Heart right ventricle (tissue), 16 donors: ENCODE data around the gene RAPGEF2. TPM values are rescaled to one million over a fixed set of nuclear protein-coding genes. Genes with fewer than 3 reads are reported as not detected.

ENCODE experiments used
- ATAC-seq, 8 donors: fragments of 200-7000 bp; cut with Tn5 transposase; one replicate each; pipeline ENCODE4 v1.9.1; 2020; ENCODE audit warnings: mild to moderate bottlenecking in 8 of 8, moderate library complexity in 8 of 8, moderate number of reproducible peaks in 1 of 8
- DNase-seq, 2 donors: peaks; one replicate each; pipeline ENCODE4 v3.0.0-alpha.2; 2020
- H3K27ac ChIP-seq, 10 donors: fragments of 200-600 bp; sonication (generic) in 2 of 10; one replicate each; pipeline versions ENCODE4 v1.5.0 to v1.8.0; 2020 to 2022; ENCODE audit warnings: mild to moderate bottlenecking in 3 of 10
- H3K27me3 ChIP-seq, 7 donors: fragments of 200-600 bp; one replicate each; pipeline ENCODE4 v1.8.0; 2021 to 2022; ENCODE audit warnings: mild to moderate bottlenecking in 2 of 7
- H3K36me3 ChIP-seq, 9 donors: fragments of 200-600 bp; sonication (generic) in 1 of 9; one replicate each; pipeline versions ENCODE4 v1.5.0 to v1.8.0; 2020 to 2022; ENCODE audit warnings: mild to moderate bottlenecking in 2 of 9
- H3K4me1 ChIP-seq, 9 donors: fragments of 200-600 bp; sonication (generic) in 1 of 9; one replicate each; pipeline versions ENCODE4 v1.5.0 to v1.8.0; 2020 to 2022; ENCODE audit warnings: mild to moderate bottlenecking in 4 of 9
- H3K4me3 ChIP-seq, 10 donors: fragments of 200-600 bp; sonication (generic) in 2 of 10; one replicate each; pipeline versions ENCODE4 v1.5.0 to v1.8.0; 2020 to 2022; ENCODE audit warnings: mild to moderate bottlenecking in 7 of 10, moderate library complexity in 2 of 10
- H3K9me3 ChIP-seq, 11 donors: fragments of 200-600 bp in 10 of 11; sonication (generic) in 2 of 11; one replicate each; pipeline versions ENCODE4 v1.5.0 to v1.8.0; 2013 to 2022; ENCODE audit warnings: mild to moderate bottlenecking in 2 of 11, control low read depth in 1 of 11, moderate library complexity in 1 of 11
- WGBS, 2 donors: extraction: QIAGEN DNeasy Blood & Tissue Kit; methylation state at CpG; one replicate each; pipeline ENCODE4 v1.1.7; 2013; ENCODE audit warnings: inconsistent platforms in 1 of 2; 5-methylcytosine and 5-hydroxymethylcytosine counted together
- intact Hi-C, 10 donors: fragments of 100-400 bp; cut with DNase I; formaldehyde crosslinking; loops; one replicate each; pipeline versions ENCODE4 v1.11.1 to v1.14.2; 2022
- polyA plus RNA-seq, 2 donors: library from polyadenylated mRNA; stranded (reverse); fragments of 200-250 nt; gene quantifications; one replicate each; pipeline ENCODE4 v1.2.3, GENCODE V29; 2013
- total RNA-seq, 10 donors: library from RNA; stranded (reverse); fragmentation: NEBNext Ultra II Directional in 3 of 10; extraction: Animal tissue kit (Norgen Biotek cat#: 25700) in 3 of 10; gene quantifications; one replicate each; pipeline versions ENCODE4 v1.2.1 to v1.2.4, GENCODE V29; 2021 to 2023
- TF ChIP-seq, protein P1 (sequence below), 9 donors: fragments of 200-600 bp; sonication (generic) in 2 of 9; IDR thresholded peaks; one replicate each; pipeline versions ENCODE4 v1.5.0 to v1.8.0; 2021 to 2022; ENCODE audit warnings: antibody characterized with exemption in 9 of 9, mild to moderate bottlenecking in 5 of 9, moderate library complexity in 1 of 9
- donor health status: Arrhythmogenic right ventricular cardiomyopathy.
- donor health status: ischemic (EF 13 %, LVEDD 7.1; RV severe dilation, severe dysfunction).
- donor health status: healthy with polysubstance abuse.
- donor health status: DM: no; HTN: yes; CAD: no.
- donor health status: DM: no; HTN: no; CAD: no.
- donor health status: ischemic (EF 25% LVEDD 6.9; RV normal size, moderate dysfunction).
- donor health status: ischemic (EF 25% LVEDD 5.7; RV mildly dilated, moderate dysfunction).
- donor health status: healthy.
- donor health status: DM: yes; HTN: yes; CAD: no.
- donor health status: Ischemic cardiomyopathy.
- donor health status: ischemic (EF 35%, LVEDD 5.7; RV mildly dilated, moderate dysfunction).
- donor health status: nonischemic (EF 11% LVEDD 7.7; RV severe dilation, severe dysfunction).
- donor health status: DM: yes; HTN: yes; CAD: no.
- donor health status: PGD.
- donor health status: ischemic (EF 29% LVEDD 5.4; RV normal size, mild dysfunction).
- donor health status: nonischemic (EF 23%, LVEDD 6.1; RV moderate dilation, normal function).

Gene RAPGEF2
- total and polyA plus RNA-seq, 12 donors = 9.2 to 68.8 (median 53.7) TPM

DNA sequence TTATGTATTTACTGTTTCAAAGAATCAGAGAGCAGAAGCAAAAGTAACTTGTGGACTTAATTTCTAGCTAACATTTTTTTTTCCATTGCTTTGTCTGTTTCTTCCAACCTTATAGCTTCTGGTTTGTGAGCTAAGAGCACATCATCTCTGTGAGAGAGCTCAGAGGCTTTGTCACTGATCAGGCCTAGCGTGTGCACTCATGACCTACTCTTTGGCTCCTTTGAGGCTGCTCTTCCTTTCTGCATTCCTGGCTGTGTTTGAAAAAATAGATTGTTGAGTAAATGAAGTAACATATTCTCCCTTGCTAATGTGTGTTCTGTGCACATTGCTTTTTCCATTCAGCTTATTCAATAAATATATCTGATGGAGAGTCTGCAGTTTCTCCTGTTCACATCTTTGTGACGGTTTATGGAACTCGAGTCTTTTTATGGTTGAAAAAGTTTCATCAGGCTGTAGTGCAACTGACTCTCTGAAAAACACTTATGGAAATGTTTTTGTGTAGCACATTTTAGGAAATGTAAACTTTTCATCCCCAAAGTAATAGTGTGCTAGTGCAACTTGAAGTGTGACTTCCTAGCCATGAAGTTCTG, 133.0 kb downstream of the RAPGEF2 start:
- DNase-seq (no peak), ATAC-seq (peak in 7 of 8 donors; percentile 65 to 83 (median 75))
- TF ChIP-seq, protein P1, sequence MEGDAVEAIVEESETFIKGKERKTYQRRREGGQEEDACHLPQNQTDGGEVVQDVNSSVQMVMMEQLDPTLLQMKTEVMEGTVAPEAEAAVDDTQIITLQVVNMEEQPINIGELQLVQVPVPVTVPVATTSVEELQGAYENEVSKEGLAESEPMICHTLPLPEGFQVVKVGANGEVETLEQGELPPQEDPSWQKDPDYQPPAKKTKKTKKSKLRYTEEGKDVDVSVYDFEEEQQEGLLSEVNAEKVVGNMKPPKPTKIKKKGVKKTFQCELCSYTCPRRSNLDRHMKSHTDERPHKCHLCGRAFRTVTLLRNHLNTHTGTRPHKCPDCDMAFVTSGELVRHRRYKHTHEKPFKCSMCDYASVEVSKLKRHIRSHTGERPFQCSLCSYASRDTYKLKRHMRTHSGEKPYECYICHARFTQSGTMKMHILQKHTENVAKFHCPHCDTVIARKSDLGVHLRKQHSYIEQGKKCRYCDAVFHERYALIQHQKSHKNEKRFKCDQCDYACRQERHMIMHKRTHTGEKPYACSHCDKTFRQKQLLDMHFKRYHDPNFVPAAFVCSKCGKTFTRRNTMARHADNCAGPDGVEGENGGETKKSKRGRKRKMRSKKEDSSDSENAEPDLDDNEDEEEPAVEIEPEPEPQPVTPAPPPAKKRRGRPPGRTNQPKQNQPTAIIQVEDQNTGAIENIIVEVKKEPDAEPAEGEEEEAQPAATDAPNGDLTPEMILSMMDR (IDR thresholded peaks at IDR 0.05) = no peak
- 55 to 63% methylated on average over 3 of the region's 3 CpGs for WGBS, 2 donors
- H3K36me3 ChIP-seq = peaks cover 0 to 8% (median 0%) of the 10 kb centered on the region in 9 donors
- peaks cover 0 to 9% (median 0%) of the 10 kb centered on the region in 11 donors for H3K9me3 ChIP-seq
- no peaks in the 10 kb centered on the region for H3K27me3 ChIP-seq
- peak overlapping the region in 5 of 10 donors; percentile 26 to 69 (median 36) for H3K27ac ChIP-seq
- intact Hi-C loops = no loop called here
- H3K4me3 ChIP-seq = no peak overlapping the region
- peaks cover 0 to 82% (median 52%) of the 10 kb centered on the region in 9 donors for H3K4me1 ChIP-seq

DNA sequence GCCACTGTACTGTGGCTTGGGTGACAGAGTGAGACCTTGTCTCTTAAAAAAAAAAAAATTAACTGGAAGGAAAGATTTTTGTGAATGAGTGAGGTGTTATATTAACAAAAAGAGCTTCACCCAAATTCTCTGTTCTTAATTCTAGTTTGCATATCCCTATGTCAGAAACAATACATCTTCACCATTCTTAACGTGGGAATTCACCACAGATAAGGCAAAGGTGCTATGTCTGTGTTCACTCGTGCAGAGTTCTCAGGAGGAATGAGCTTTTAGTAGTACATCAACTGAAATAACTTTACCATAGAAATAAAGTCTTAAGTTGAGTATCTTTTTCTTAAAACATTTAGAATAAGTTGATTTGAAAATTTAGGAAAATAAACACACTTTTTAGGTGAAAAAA, 135.1 kb downstream of the RAPGEF2 start:
- no peak overlapping the region for H3K4me3 ChIP-seq
- peak overlapping the region in 6 of 10 donors; percentile 6 to 69 (median 25) for H3K27ac ChIP-seq
- intact Hi-C loops = no loop called here
- DNase-seq (no peak), ATAC-seq (no peak)
- H3K27me3 ChIP-seq = no peaks in the 10 kb centered on the region
- H3K36me3 ChIP-seq = peaks cover 0 to 27% (median 0%) of the 10 kb centered on the region in 9 donors
- peaks cover 0 to 9% (median 0%) of the 10 kb centered on the region in 11 donors for H3K9me3 ChIP-seq
- 16 to 28% methylated on average over 2 of the region's 2 CpGs for WGBS, 2 donors
- TF ChIP-seq, protein P1 (IDR thresholded peaks at IDR 0.05) = no peak
- H3K4me1 ChIP-seq = peaks cover 0 to 84% (median 51%) of the 10 kb centered on the region in 9 donors

DNA sequence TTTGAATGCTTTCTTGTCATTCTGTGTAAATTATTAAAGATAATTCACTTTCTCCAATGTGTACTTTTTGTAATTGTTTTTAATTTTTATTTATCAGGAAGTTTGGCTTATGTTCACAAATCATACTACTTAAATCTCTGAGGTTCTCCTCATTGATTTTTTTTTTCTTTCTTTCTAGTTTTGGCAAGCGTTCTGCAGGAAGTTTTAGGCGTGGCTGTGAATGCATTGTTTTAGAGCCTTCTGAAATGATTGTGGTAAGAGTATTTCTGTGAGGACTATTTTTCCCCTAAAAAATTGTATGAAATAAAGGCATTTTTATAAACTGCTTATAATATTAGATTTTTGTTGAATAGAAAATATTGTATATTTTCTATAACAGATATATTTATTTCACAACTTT, 135.8 kb downstream of the RAPGEF2 start:
- intact Hi-C loops = no loop called here
- WGBS, 2 donors = 12 to 15% methylated on average over 2 of the region's 2 CpGs
- TF ChIP-seq, protein P1 (IDR thresholded peaks at IDR 0.05) = no peak
- peaks cover 0 to 8% (median 0%) of the 10 kb centered on the region in 11 donors for H3K9me3 ChIP-seq
- peak overlapping the region in 6 of 10 donors; percentile 1 to 69 (median 30) for H3K27ac ChIP-seq
- no peak for ATAC-seq
- no peak overlapping the region for H3K4me3 ChIP-seq
- peaks cover 0 to 78% (median 51%) of the 10 kb centered on the region in 9 donors for H3K4me1 ChIP-seq
- DNase-seq = no peak
- peaks cover 0 to 30% (median 0%) of the 10 kb centered on the region in 9 donors for H3K36me3 ChIP-seq
- no peaks in the 10 kb centered on the region for H3K27me3 ChIP-seq

DNA sequence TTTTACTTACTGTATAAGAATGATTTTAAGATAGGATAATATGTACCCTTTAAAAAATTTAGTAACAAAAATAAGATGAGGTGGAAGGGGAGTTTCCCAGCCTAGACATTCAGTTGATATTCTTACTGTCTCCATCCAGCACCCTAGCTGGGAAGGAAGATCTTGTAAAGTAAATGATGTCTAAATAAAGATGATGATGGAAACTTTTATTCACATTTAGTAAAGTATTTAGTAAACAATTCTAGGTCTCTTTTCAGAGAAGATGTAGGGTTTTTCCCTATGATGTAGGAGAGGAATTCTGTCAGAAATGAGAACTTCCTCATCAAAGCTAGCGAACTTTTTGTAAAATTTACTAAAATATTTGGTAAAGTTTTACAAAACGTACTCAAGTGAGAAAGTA, 136.8 kb downstream of the RAPGEF2 start:
- Histone ChIP-seq H3K36me3 (peaks cover 0 to 35% (median 0%) of the 10 kb centered on the region in 9 donors), H3K4me3 (no peak overlapping the region), H3K27me3 (no peaks in the 10 kb centered on the region), H3K4me1 (peaks cover 0 to 78% (median 51%) of the 10 kb centered on the region in 9 donors), H3K27ac (peak overlapping the region in 6 of 10 donors; percentile 24 to 69 (median 50)), H3K9me3 (peaks cover 0 to 4% (median 0%) of the 10 kb centered on the region in 11 donors)
- no peak for ATAC-seq
- no peak for DNase-seq
- TF ChIP-seq, protein P1 (IDR thresholded peaks at IDR 0.05) = no peak
- 87 to 88% methylated on average over 2 of the region's 2 CpGs for WGBS, 2 donors
- intact Hi-C loops = no loop called here
